Activated naive CD4-positive, alpha-beta T cell treated with anti-CD3 and anti-CD28 coated beads, Interleukin-2, amount 10 ng/mL, durations not matched to agents 7 days and 5 days (primary cell): ENCODE results near the gene PAEP.
"Not testable (repeated sequence)": the region's sequence is repeated elsewhere in the genome, so short reads cannot be mapped to it uniquely, and the experiment has no call there.

Source experiments
- CTCF ChIA-PET: fragments of 350-600 bp; sonication (Branson Sonifier 250); formaldehyde crosslinking; loops from one replicate; lab custom pipeline; 2021; ENCODE audit warnings: antibody characterized with exemption; lab: Charles Lee
- DNase-seq: peaks from one replicate; pipeline ENCODE4 v3.0.0-alpha.2; 2020
- H3K27ac Mint-ChIP-seq: one replicate; pipeline ENCODE4 v1.8.0; 2021; ENCODE audit warnings: mild to moderate bottlenecking, moderate library complexity, mixed read lengths
- H3K27me3 Mint-ChIP-seq: one replicate; pipeline ENCODE4 v1.8.0; 2021; ENCODE audit warnings: mild to moderate bottlenecking, mixed read lengths
- H3K36me3 Mint-ChIP-seq: one replicate; pipeline ENCODE4 v1.8.0; 2021; ENCODE audit warnings: mixed read lengths
- H3K4me1 Mint-ChIP-seq: one replicate; pipeline ENCODE4 v1.8.0; 2021; ENCODE audit warnings: mixed read lengths
- H3K4me3 Mint-ChIP-seq: one replicate; pipeline ENCODE4 v1.8.0; 2021; ENCODE audit warnings: mild to moderate bottlenecking, moderate library complexity, mixed read lengths
- H3K9me3 Mint-ChIP-seq: one replicate; pipeline ENCODE4 v1.8.0; 2021; ENCODE audit warnings: mixed read lengths

Gene PAEP

DNA sequence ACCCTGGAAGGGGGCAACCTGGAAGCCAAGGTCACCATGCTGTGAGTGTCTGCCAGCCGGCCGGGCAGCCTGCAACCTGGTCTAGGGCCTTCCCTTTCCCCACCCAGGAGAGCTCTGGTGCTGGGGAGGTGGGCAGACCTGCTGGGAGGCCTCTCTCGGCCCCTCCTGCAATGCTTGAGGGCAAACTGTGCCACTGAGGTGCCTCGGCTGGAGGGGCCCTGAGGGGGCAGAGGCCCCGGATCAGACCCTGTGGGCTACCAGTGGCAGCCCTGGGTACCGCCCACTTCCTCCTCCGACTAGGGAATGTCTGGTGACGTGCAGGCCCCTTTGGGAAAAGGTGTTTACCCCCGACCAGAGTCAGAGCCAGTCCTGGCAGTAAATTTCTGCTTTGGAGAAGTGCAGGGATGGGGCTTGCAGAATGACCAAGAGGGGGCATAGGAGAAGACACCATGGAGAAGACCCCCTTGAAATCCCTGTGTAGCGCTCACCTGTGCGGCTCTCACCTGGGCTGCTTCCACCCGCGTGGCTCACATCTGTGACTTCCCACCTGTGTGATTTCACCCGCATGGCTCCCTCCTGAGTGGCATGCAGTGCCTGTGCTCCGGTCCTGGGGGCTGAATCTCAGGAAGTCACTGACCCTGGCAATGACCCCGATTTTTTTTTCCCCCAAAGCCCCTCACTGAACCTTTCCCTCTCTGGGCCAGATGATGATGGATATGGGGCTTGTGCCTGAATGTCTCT is 39.2 kb upstream of the PAEP start:
- no peaks in the 10 kb centered on the region for H3K9me3 Mint-ChIP-seq
- peaks cover 4% of the 10 kb centered on the region for H3K27me3 Mint-ChIP-seq
- H3K36me3 Mint-ChIP-seq, result no peaks in the 10 kb centered on the region
- no peak overlapping the region for H3K27ac Mint-ChIP-seq
- H3K4me3 Mint-ChIP-seq, result no peak overlapping the region
- H3K4me1 Mint-ChIP-seq, result no peaks in the 10 kb centered on the region
- CTCF ChIA-PET, result no interaction called here
- DNase-seq, result no peak

DNA sequence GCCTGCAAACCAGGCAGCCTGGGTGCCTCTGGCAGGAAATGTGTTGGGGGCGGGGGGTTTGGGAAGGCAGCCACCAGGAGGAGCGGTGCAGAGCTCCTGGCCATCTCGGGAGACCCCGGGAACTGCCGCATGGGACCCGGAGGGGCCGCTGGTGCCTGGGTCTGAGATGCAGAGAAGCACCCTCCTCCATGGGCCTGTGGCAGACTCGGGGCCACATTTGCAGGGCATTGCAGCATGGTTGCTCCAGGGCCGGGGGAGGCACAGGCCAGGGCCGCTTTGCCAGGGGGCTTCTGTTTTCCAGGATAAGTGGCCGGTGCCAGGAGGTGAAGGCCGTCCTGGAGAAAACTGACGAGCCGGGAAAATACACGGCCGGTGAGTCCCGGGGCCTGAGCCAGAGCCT is 38.6 kb upstream of the PAEP start:
- H3K4me1 Mint-ChIP-seq, result no peaks in the 10 kb centered on the region
- no peak for DNase-seq
- no peaks in the 10 kb centered on the region for H3K27me3 Mint-ChIP-seq
- no peaks in the 10 kb centered on the region for H3K36me3 Mint-ChIP-seq
- CTCF ChIA-PET, result no interaction called here
- H3K4me3 Mint-ChIP-seq, result no peak overlapping the region
- H3K9me3 Mint-ChIP-seq, result no peaks in the 10 kb centered on the region
- no peak overlapping the region for H3K27ac Mint-ChIP-seq

DNA sequence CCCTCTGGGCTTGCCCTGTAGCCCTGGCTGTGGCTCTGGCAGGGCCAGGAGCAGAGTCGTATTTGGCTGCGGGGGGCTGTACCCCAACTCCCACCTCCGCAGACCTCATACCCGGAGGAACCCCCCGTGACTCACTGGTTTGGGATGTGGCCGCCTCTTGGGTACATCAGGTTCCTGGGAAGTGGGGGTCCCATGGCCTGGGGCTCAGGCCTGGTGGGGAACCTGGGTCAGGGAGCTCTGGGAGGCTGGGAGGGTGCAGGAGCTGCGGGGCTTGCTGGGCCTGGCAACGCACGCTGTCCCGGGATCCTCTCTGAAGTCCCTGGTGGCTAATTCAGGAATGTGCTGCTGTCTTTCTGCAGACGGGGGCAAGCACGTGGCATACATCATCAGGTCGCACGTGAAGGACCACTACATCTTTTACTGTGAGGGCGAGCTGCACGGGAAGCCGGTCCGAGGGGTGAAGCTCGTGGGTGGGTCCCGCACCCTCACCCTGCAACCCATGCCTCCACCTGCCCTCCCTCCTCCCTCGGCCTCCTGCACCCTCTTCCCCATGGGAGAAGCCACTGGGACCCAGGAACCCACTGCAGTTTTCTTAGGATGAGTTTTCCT is 37.9 kb upstream of the PAEP start:
- Mint-ChIP-seq H3K27me3 (no peaks in the 10 kb centered on the region), H3K9me3 (no peaks in the 10 kb centered on the region), H3K4me3 (no peak overlapping the region), H3K4me1 (no peaks in the 10 kb centered on the region), H3K27ac (no peak overlapping the region), H3K36me3 (no peaks in the 10 kb centered on the region)
- CTCF ChIA-PET, result no interaction called here
- peak; percentile 14 for DNase-seq

DNA sequence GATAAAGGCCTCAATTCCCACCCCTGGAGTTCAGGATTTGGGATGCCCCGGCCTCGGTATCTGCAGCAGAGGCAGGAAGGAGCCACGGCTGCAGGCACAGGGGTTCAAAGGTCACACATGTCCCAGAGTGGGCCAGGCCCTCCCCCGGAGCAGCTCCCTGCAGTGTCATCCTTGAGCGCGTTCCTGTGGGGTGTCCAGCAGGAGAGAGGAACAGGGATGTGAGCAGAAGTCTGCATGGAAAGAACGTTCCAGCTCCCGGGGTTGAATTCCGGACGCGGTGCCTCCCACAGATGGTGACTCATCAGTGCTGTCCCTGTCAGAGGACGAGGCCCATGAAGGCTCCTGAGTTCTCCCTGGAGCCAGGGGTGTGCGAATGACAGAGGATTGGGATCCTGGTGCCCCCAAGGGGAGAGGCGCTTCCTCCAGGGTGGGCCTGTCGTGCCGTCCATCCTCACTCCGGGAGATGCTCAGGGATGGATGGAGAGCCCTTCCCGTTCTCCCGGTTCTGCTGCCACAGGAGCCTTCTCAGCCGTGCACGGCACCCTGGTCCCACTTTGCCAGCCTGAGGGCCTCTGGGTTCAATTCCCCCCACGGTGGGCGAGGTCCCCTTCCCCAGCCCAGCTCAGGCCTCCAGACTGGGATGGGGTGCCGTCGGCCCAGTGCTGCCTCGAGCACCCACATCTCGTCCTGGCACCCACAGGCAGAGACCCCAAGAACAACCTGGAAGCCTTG is 37.3 kb upstream of the PAEP start:
- DNase-seq, result peak; percentile 19
- Mint-ChIP-seq H3K4me1 (no peaks in the 10 kb centered on the region), H3K27ac (no peak overlapping the region), H3K4me3 (no peak overlapping the region), H3K36me3 (no peaks in the 10 kb centered on the region), H3K27me3 (no peaks in the 10 kb centered on the region), H3K9me3 (no peaks in the 10 kb centered on the region)
- CTCF ChIA-PET, result interaction anchor here (1.0 kb wide), 1 partner anchor 77 kb away, joined by 3 read pairs; no protein-coding TSS in a partner anchor

DNA sequence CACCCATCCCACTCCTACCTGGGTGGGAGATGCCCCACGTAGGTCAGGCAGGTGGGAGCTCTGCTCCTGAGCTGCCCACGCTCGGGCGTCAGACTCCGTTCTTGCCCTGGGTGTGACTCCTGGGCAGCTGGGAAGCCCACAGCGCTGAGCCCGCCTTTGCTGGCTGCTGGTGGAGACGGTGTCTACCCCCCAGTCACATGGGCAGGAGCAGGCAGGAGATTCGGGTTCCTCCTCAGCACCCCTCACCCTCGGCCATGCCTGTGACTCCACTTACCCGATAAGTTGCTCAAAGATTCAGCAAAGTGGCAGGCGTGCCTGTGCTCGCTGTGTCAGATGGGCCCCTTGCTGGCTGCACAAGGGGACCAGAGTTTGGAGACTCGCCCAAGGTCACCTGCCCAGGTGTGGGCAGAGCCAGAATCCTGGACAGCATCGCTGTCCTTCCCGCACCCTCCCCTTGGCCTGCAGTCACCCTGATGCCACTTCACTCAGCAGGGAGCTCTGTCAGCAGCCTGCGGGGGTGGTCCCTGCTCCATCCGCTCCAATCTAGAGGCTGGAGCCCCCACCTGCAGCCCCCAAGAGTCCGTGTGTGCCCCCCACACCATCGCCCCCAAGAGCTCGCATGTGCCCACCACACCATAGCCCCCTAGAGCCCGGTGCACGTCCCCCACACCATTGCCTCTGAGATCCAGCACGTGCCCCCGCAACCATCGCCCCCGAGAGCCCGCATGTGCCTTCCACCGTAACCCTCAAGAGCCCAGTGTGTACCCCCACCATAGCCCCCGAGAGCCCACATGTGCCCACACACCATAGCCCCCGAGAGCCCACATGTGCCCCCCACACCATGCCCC is 36.1 kb upstream of the PAEP start:
- DNase-seq, result no peak
- Mint-ChIP-seq H3K36me3 (no peaks in the 10 kb centered on the region), H3K4me3 (no peak overlapping the region), H3K4me1 (no peaks in the 10 kb centered on the region), H3K27ac (no peak overlapping the region), H3K27me3 (no peaks in the 10 kb centered on the region), H3K9me3 (no peaks in the 10 kb centered on the region)
- CTCF ChIA-PET, result interaction anchor here (1.0 kb wide), 1 partner anchor 76 kb away, joined by 3 read pairs; no protein-coding TSS in a partner anchor

DNA sequence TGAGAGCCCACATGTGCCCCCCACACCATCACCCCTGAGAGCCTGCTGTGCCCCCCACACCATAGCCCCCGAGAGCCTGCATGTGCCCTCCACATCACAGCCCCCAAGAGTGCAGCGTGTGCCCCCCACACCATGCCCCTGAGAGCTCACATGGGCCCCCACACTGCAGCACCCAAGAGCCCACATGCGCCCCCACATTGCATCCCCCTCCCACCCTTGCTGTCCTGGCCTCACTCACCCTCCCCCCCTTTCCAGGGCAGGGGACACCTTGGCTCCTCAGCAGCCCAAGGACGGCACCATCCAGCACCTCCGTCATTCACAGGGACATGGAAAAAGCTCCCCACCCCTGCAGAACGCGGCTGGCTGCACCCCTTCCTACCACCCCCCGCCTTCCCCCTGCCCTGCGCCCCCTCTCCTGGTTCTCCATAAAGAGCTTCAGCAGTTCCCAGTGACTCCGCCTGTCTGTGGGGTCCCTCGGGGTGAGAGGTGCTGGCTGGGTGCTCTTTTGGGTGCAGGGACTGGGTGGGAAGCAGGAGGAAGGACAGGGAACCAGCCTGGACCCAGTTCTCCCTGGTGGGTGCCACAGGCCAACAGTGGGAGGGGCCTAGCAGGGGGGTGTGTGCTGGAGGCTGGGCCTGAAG is 35.3 kb upstream of the PAEP start:
- H3K27me3 Mint-ChIP-seq, result peaks cover 4% of the 10 kb centered on the region
- no peaks in the 10 kb centered on the region for H3K9me3 Mint-ChIP-seq
- CTCF ChIA-PET, result no interaction called here
- no peaks in the 10 kb centered on the region for H3K4me1 Mint-ChIP-seq
- no peak overlapping the region for H3K27ac Mint-ChIP-seq
- H3K4me3 Mint-ChIP-seq, result no peak overlapping the region
- no peaks in the 10 kb centered on the region for H3K36me3 Mint-ChIP-seq
- DNase-seq, result no peak

DNA sequence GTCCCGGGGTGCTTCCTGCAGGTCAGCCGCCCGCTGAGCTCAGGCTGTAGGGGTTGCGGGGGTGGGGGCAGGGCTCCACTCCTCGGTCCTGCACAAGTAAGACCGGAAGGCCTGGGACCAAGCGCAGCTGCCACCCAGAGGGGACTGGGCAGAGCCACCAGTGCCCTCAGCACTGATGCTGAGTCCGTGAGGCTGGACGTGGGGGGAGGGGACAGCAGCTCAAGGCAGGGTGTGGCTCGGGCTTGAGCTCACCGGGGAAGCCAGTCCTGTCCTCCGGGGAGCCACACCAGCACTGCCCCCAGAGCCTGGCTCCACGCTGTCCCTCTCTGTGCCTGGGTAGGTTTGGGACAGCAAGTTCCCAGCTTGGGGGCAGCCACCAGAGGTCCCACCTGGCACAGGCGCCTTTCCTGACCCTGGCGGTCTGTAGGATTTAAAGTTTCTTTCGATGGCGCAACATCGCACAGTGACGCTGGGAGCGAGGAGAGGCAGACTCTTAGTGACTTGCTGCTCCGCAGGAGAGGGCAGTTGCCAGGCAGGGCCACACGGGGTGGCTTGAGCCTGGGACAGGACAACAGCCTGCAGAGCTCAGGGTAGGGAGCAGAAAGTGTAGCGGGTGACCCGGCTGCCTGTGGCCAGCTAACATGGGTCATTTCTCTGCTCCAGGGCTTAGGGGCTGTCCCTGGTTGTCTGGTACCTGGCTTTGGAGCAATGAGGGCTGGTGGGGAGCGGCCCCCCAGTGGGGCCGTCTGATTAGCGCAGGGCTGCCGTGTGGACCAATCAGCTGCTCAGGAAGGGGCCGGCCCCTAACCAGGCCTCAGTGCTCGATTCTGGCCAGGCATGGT is 34.6 kb upstream of the PAEP start:
- Mint-ChIP-seq H3K9me3 (no peaks in the 10 kb centered on the region), H3K4me3 (no peak overlapping the region), H3K4me1 (no peaks in the 10 kb centered on the region), H3K27me3 (peaks cover 4% of the 10 kb centered on the region), H3K27ac (no peak overlapping the region), H3K36me3 (no peaks in the 10 kb centered on the region)
- peak; percentile 15 for DNase-seq
- CTCF ChIA-PET, result no interaction called here

DNA sequence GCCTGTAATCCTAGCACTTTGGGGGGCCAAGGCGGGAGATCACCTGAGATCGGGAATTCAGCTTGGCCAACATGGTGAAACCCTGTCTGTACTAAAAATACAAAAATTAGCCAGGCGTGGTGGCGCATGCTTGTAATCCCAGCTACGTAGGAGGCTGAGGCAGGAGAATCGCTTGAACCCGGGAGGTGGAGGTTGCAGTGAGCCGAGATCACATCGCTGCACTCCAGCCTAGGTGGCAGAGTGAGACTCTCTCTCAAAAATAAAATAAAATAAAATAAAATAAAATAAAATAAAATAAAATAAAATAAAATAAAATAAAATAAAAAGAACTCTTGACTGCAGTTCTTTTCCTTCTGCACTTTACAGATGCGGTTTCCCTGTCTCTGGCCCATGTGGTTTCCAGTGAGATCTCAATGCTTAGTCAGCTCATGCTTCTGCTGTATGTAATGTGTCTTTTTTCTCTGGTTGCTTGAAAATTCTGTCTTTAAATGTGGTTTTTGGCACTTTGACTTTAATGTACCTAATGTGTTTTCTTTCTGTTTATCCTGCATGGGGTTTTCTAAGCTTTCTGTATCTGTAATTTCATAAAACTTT is 32.6 kb upstream of the PAEP start:
- H3K36me3 Mint-ChIP-seq, H3K4me3 Mint-ChIP-seq, H3K27me3 Mint-ChIP-seq, CTCF ChIA-PET, DNase-seq, H3K27ac Mint-ChIP-seq, H3K4me1 Mint-ChIP-seq, H3K9me3 Mint-ChIP-seq: not testable (repeated sequence)

DNA sequence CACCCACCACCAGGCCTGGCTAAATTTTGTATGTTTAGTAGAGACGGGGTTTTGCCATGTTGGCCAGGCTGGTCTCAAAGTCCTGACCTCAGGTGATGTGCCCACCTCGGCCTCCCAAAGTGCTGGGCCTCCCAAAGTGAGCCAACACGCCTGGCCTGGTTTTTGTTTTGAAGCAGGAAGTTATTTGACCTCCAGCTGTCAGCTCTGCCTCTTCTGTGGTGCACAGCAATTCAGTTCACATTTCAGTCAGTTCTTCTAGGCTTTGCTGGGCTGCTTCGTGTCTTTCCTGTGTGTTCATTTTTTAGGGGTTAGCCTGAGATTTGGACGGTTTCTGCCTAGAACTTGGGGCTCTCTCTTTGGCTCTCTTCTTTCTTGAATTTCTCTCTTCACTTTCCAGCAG is 31.4 kb upstream of the PAEP start:
- no peaks in the 10 kb centered on the region for H3K4me1 Mint-ChIP-seq
- no peak overlapping the region for H3K4me3 Mint-ChIP-seq
- DNase-seq, result no peak
- no peak overlapping the region for H3K27ac Mint-ChIP-seq
- peaks cover 19% of the 10 kb centered on the region for H3K27me3 Mint-ChIP-seq
- CTCF ChIA-PET, result no interaction called here
- H3K9me3 Mint-ChIP-seq, result no peaks in the 10 kb centered on the region
- H3K36me3 Mint-ChIP-seq, result no peaks in the 10 kb centered on the region

DNA sequence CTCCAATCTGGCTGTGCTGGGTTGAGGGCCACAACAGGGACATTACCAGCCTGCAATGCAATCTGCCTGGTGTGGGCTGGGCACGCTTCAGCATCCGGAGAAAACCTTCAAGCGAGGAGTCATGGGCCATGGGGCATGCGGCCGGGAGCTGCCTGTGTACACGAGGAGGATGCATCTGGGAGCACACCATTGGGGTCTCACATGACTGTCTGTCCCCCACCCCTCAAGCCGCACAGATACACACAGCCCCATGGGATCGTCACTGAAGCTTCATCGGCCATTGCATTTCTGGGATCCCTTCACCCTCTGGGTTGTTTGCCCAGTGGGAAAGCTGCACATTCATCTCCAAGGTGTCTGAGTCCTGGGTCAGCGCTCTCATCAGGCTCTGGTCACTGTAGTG is 30.5 kb upstream of the PAEP start:
- no peak for DNase-seq
- peaks cover 19% of the 10 kb centered on the region for H3K27me3 Mint-ChIP-seq
- H3K4me1 Mint-ChIP-seq, result no peaks in the 10 kb centered on the region
- H3K27ac Mint-ChIP-seq, result no peak overlapping the region
- H3K9me3 Mint-ChIP-seq, result no peaks in the 10 kb centered on the region
- no peaks in the 10 kb centered on the region for H3K36me3 Mint-ChIP-seq
- no peak overlapping the region for H3K4me3 Mint-ChIP-seq
- CTCF ChIA-PET, result no interaction called here

DNA sequence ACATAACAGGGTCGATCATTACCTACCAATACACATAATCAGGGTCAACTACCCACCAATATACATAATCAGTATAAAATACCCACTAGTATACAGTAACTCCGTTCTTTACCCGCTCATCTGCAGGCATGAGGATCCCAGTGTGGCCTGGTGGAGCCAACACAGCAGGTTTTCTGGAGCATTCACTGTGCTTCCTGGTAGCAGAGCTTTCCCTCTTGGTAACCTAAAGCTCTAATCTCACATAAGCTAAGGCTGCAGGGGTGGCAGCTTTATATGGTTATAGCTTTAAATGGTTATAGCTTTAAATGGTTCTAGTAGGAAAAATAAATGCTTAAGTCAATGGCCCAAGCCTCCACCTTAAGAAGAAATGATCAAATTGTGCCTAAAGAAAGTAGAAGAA is 28.4 kb upstream of the PAEP start:
- Mint-ChIP-seq H3K27me3 (peaks cover 27% of the 10 kb centered on the region), H3K36me3 (no peaks in the 10 kb centered on the region), H3K27ac (no peak overlapping the region), H3K4me1 (no peaks in the 10 kb centered on the region), H3K4me3 (no peak overlapping the region), H3K9me3 (no peaks in the 10 kb centered on the region)
- DNase-seq, result no peak
- CTCF ChIA-PET, result interaction anchor here (1.2 kb wide), 1 partner anchor 28 kb away, joined by 3 read pairs; no protein-coding TSS in a partner anchor

DNA sequence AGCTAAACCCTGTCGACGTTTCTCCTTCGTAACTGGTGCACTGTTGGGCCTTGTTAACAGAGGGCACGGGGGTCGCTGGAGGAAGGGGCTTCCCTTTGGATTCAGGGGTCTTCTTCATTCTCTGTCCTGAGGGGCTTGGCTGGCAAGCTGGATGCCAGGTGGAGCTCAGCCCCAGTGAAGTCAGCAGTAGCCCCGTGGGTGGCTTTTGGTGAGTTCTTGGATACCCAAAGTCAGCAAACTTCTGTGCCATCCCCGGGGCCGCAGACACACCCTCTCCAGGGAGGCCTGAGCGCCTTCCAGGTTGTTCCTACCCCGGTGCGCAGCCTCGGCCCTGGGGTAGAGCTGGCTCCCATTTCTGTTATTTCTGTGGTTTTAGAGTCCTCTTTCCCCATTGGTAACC is 27.9 kb upstream of the PAEP start:
- Mint-ChIP-seq H3K4me1 (no peaks in the 10 kb centered on the region), H3K27me3 (peaks cover 27% of the 10 kb centered on the region), H3K9me3 (no peaks in the 10 kb centered on the region), H3K4me3 (no peak overlapping the region), H3K27ac (no peak overlapping the region), H3K36me3 (no peaks in the 10 kb centered on the region)
- DNase-seq, result no peak
- CTCF ChIA-PET, result interaction anchor here (1.2 kb wide), 1 partner anchor 29 kb away, joined by 3 read pairs; no protein-coding TSS in a partner anchor
